Neural cell (in vitro differentiated cells): ENCODE results near the gene SFMBT2.

ENCODE experiments used
- EP300 ChIP-seq: fragments of 450-650 bp; conservative IDR thresholded peaks from 2 replicates; pipeline ENCODE4 v1.6.1; 2014; ENCODE audit warnings: antibody characterized with exemption, mild to moderate bottlenecking, moderate library complexity; ENCODE audit not compliant: poor library complexity, severe bottlenecking
- EZH2 ChIP-seq: fragments of 200-600, 300-800 bp; shearing (Covaris generic), sonication (generic); IDR thresholded peaks from 2 replicates; pipeline ENCODE4 v1.6.1; 2014; ENCODE audit warnings: antibody characterized with exemption, low read length, borderline replicate concordance, mild to moderate bottlenecking; ENCODE audit not compliant: insufficient read depth, poor library complexity, severe bottlenecking
- MXI1 ChIP-seq: fragments of 450-650 bp; conservative IDR thresholded peaks from 2 replicates; pipeline ENCODE4 v1.6.1; 2014; ENCODE audit warnings: antibody characterized with exemption, mild to moderate bottlenecking; ENCODE audit not compliant: poor library complexity, severe bottlenecking
- POLR2AphosphoS5 ChIP-seq: IDR thresholded peaks from 2 replicates; pipeline ENCODE4 v1.6.1; 2012
- SMC3 ChIP-seq: fragments of 450-650 bp; conservative IDR thresholded peaks from 2 replicates; pipeline ENCODE4 v1.6.1; 2014; ENCODE audit warnings: antibody characterized with exemption, mild to moderate bottlenecking, moderate library complexity; ENCODE audit not compliant: poor library complexity
- TAF1 ChIP-seq: IDR thresholded peaks from 2 replicates; pipeline ENCODE4 v1.6.1; 2012; ENCODE audit warnings: low read depth
- TF ChIP-seq, protein P1 (sequence below): fragments of 450-650 bp; IDR thresholded peaks from 2 replicates; pipeline ENCODE4 v1.5.1; 2014; ENCODE audit warnings: antibody characterized with exemption, mild to moderate bottlenecking, moderate library complexity; ENCODE audit not compliant: poor library complexity, severe bottlenecking
- TF ChIP-seq, protein P2 (sequence below): IDR thresholded peaks from 2 replicates; pipeline ENCODE4 v1.6.1; 2012; ENCODE audit warnings: borderline replicate concordance

DNA sequence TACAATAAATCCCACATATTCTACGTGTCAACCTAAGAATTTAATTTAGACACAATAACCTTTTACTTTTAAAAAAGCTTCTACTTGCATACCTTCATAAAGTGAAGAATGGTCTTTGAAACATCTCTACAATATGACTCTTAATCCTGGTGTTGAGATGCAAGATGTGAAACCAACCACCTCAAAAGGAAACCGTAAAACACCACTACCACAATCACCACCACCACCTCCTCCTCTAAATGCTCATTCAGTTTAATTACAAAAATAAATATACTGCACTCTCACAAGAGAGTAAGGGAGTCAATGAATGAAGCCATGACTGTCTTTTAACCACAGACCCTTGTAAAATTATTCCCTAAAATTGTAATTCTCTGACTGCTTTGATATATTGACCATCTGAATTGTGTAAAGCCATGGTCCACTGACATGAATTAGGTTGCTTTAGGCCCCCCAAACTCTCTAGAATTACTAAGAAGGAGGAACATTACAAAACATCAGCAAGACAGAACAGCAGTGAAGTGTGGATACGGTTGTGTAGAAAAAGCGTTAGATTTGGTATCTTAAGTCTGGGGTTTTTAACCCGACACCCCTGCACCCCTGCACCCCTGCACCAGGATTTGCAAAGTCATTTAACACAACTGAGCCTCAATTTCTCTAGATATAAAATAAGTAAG, 171.4 kb downstream of the SFMBT2 start:
- no peak for TF ChIP-seq POLR2AphosphoS5
- TF ChIP-seq, protein P1, sequence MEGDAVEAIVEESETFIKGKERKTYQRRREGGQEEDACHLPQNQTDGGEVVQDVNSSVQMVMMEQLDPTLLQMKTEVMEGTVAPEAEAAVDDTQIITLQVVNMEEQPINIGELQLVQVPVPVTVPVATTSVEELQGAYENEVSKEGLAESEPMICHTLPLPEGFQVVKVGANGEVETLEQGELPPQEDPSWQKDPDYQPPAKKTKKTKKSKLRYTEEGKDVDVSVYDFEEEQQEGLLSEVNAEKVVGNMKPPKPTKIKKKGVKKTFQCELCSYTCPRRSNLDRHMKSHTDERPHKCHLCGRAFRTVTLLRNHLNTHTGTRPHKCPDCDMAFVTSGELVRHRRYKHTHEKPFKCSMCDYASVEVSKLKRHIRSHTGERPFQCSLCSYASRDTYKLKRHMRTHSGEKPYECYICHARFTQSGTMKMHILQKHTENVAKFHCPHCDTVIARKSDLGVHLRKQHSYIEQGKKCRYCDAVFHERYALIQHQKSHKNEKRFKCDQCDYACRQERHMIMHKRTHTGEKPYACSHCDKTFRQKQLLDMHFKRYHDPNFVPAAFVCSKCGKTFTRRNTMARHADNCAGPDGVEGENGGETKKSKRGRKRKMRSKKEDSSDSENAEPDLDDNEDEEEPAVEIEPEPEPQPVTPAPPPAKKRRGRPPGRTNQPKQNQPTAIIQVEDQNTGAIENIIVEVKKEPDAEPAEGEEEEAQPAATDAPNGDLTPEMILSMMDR: no peak
- TF ChIP-seq EZH2: no peak
- no peak for TF ChIP-seq SMC3
- no peak for TF ChIP-seq MXI1
- TF ChIP-seq, protein P2, sequence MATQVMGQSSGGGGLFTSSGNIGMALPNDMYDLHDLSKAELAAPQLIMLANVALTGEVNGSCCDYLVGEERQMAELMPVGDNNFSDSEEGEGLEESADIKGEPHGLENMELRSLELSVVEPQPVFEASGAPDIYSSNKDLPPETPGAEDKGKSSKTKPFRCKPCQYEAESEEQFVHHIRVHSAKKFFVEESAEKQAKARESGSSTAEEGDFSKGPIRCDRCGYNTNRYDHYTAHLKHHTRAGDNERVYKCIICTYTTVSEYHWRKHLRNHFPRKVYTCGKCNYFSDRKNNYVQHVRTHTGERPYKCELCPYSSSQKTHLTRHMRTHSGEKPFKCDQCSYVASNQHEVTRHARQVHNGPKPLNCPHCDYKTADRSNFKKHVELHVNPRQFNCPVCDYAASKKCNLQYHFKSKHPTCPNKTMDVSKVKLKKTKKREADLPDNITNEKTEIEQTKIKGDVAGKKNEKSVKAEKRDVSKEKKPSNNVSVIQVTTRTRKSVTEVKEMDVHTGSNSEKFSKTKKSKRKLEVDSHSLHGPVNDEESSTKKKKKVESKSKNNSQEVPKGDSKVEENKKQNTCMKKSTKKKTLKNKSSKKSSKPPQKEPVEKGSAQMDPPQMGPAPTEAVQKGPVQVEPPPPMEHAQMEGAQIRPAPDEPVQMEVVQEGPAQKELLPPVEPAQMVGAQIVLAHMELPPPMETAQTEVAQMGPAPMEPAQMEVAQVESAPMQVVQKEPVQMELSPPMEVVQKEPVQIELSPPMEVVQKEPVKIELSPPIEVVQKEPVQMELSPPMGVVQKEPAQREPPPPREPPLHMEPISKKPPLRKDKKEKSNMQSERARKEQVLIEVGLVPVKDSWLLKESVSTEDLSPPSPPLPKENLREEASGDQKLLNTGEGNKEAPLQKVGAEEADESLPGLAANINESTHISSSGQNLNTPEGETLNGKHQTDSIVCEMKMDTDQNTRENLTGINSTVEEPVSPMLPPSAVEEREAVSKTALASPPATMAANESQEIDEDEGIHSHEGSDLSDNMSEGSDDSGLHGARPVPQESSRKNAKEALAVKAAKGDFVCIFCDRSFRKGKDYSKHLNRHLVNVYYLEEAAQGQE: no peak
- TF ChIP-seq TAF1: no peak
- TF ChIP-seq EP300: no peak
